GM21526 (cell line): ENCODE data around the gene BCDIN3D.

Experiments
- ATAC-seq: cut with Tn5 transposase; IDR thresholded peaks from one replicate; pipeline ENCODE4 v1.9.1; 2021; ENCODE audit warnings: moderate library complexity; ENCODE audit not compliant: unreplicated experiment, low FRiP score

BCDIN3D gene

GRCh38 chr12:49823951-49824350 is 19.0 kb downstream of the BCDIN3D start:
- no peak for ATAC-seq

GRCh38 chr12:49823350-49823749 is 19.6 kb downstream of the BCDIN3D start:
- ATAC-seq = no peak

- no peak for ATAC-seq
Measured at GRCh38 chr12:49821373-49822287, 21.3 kb downstream of the BCDIN3D start.

- no peak for ATAC-seq
Measured at GRCh38 chr12:49819786-49820185, 23.1 kb downstream of the BCDIN3D start.

- ATAC-seq = no peak
Measured at GRCh38 chr12:49818241-49818895, 24.5 kb downstream of the BCDIN3D start.

GRCh38 chr12:49813131-49813530 is 29.8 kb downstream of the BCDIN3D start:
- ATAC-seq = no peak

- no peak for ATAC-seq
Measured at GRCh38 chr12:49811961-49812401, 30.9 kb downstream of the BCDIN3D start.

- no peak for ATAC-seq
Measured at GRCh38 chr12:49811136-49811535, 31.8 kb downstream of the BCDIN3D start.

- no peak for ATAC-seq
Measured at GRCh38 chr12:49809906-49810389, 33.0 kb downstream of the BCDIN3D start.

- ATAC-seq = no peak
Measured at GRCh38 chr12:49809381-49809905, 33.5 kb downstream of the BCDIN3D start.

GRCh38 chr12:49808686-49809380 is 34.1 kb downstream of the BCDIN3D start:
- ATAC-seq = no peak

- ATAC-seq = no peak
Measured at GRCh38 chr12:49807991-49808580, 34.8 kb downstream of the BCDIN3D start.

GRCh38 chr12:49806877-49807276 is 36.0 kb downstream of the BCDIN3D start:
- ATAC-seq = no peak

GRCh38 chr12:49806321-49806813 is 36.5 kb downstream of the BCDIN3D start:
- ATAC-seq = no peak

GRCh38 chr12:49805409-49805808 is 37.5 kb downstream of the BCDIN3D start:
- ATAC-seq = no peak

GRCh38 chr12:49804821-49805220 is 38.1 kb downstream of the BCDIN3D start:
- no peak for ATAC-seq

- ATAC-seq = no peak
Measured at GRCh38 chr12:49803693-49804450, 39.0 kb downstream of the BCDIN3D start.

- ATAC-seq = no peak
Measured at GRCh38 chr12:49801141-49802063, 41.5 kb downstream of the BCDIN3D start.
